Activated T-helper 1 cell treated with Interleukin-2 at 50 U/mL for 16 hours (primary cell): ENCODE measurements around the gene MYBBP1A.

Source experiments
- DNase-seq: peaks from one replicate; pipeline ENCODE4 v3.0.0-alpha.2; 2020; ENCODE audit warnings: low read depth

The MYBBP1A gene

GRCh38 chr17:4536742-4537411, 18.3 kb downstream of the MYBBP1A start:
- DNase-seq: no peak

- DNase-seq: no peak
Measured at GRCh38 chr17:4536259-4536741, 18.9 kb downstream of the MYBBP1A start.

GRCh38 chr17:4535667-4536258, 19.4 kb downstream of the MYBBP1A start:
- no peak for DNase-seq

- no peak for DNase-seq
Measured at GRCh38 chr17:4534928-4535666, 20.1 kb downstream of the MYBBP1A start.

GRCh38 chr17:4534515-4534914, 20.7 kb downstream of the MYBBP1A start:
- no peak for DNase-seq

GRCh38 chr17:4533523-4534504, 21.4 kb downstream of the MYBBP1A start:
- no peak for DNase-seq

GRCh38 chr17:4532860-4533522, 22.2 kb downstream of the MYBBP1A start:
- no peak for DNase-seq

- no peak for DNase-seq
Measured at GRCh38 chr17:4531988-4532736, 23.0 kb downstream of the MYBBP1A start.

GRCh38 chr17:4530799-4531730, 24.1 kb downstream of the MYBBP1A start:
- no peak for DNase-seq

GRCh38 chr17:4529533-4530152, 25.5 kb downstream of the MYBBP1A start:
- no peak for DNase-seq

- DNase-seq: no peak
Measured at GRCh38 chr17:4527566-4528125, 27.5 kb downstream of the MYBBP1A start.

- no peak for DNase-seq
Measured at GRCh38 chr17:4527134-4527533, 28.1 kb downstream of the MYBBP1A start.

- no peak for DNase-seq
Measured at GRCh38 chr17:4525691-4526397, 29.3 kb downstream of the MYBBP1A start.

- DNase-seq: no peak
Measured at GRCh38 chr17:4523946-4524345, 31.2 kb downstream of the MYBBP1A start.

- DNase-seq: no peak
Measured at GRCh38 chr17:4522661-4523060, 32.5 kb downstream of the MYBBP1A start.

GRCh38 chr17:4520894-4521600, 34.1 kb downstream of the MYBBP1A start:
- DNase-seq: no peak
